Measurements from ENCODE around the gene DIAPH3. TPM values are rescaled to one million over a fixed set of nuclear protein-coding genes. Genes with fewer than 3 reads are reported as not detected.
"Not testable (repeated sequence)": the region's sequence is repeated elsewhere in the genome, so short reads cannot be mapped to it uniquely, and the experiment has no call there.

DIAPH3 gene
- total RNA-seq, 1 experiment from 2014 or later: 33.6 TPM

DNA sequence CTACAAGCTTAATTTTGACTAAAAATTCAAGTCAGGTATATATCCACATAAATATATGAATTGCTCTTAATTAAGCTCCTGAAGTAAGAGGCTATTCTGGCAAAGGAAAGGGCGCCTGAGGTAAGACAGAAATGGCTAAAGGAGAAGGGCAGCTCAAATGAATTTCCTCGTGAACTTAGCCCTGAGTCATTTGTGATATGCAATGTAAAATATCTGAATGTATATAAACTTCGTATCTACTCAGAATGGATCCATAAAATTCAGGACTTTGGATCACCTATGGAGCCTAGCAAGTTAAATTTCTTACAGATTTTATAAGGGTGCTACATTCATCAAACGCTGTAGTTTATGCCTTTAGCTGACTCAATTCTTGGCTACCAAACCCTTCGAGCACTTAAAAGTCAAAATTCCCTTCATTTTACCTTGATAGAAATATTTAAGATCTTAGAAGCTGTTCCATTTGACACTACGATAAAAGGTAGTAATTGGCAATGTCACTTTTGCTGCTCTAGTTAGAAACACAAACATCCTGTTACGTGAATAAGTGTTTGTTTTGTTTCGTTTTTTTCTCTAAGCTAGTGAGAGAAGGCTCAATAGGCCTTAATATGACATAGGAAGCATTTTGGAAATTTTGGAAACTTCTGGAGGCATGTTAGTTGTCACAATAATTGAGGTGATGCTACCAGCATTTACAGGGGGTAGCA lies 69.2 kb downstream of the DIAPH3 start:
- DNase-seq (ENCODE audit: low read depth): no peak

DNA sequence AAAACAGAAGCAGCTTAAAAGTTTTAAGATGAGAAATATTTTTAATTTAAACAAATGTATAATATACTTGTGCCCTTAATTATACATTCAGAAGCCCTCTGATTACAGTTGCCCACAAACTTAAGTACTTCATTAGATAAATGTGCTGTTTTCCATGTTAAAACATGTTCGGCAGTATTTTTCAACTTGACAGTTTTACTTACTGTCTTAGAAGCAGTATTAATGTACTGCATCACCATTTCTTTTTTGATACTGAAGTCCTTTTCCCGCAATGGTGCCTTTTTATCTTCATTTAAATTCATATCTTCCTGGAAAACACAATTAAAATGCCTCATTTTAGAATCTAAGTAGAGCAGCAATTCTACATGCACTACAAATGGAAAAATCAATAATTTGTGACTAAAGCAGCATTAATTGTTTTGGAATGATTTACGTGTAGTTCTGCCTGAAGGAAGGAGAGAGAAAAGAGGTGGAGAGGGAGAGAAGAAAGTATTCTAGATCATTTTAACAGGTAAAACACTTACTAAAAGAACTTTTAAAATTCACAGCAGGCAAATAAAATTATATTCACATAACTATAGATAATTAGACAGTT lies 70.2 kb downstream of the DIAPH3 start:
- DNase-seq (ENCODE audit: low read depth): no peak

DNA sequence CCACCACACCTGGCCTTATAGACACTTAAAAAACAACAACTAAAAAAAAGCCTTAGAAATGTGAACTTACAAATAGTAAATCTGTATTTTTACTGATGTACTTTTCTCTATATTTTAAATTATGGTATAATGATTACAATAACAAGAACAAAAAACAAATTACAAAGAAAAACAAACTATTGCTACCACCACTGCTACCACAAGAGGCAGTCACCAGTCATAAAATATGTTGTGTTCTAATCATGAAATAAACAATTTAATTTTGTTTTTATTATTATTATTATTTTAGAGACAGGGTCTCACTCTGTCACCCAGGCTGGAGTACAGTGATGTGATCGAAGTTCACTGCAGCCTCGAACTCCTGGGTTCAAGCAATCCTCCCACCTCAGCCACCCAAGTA lies 72.2 kb downstream of the DIAPH3 start:
- DNase-seq (ENCODE audit: low read depth): no peak

DNA sequence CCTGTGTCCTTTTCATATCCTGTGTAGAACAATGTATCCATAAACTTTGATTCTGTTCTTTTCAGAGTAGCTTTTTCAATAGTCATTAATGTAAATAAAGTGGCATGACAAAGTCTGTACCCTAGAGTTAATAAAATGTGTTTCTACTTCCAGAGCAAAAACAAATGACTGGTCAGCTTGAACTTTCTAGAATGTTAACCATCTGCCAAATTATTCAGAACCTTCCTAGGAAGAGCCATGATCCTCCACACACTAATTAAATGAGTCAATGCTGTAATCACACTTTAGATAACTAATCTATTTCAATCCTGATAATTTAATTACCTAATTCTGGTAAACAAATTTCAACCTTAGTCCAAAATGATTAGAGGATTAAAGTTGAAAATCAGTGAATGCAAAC lies 73.2 kb downstream of the DIAPH3 start:
- no peak for DNase-seq (ENCODE audit: low read depth)

DNA sequence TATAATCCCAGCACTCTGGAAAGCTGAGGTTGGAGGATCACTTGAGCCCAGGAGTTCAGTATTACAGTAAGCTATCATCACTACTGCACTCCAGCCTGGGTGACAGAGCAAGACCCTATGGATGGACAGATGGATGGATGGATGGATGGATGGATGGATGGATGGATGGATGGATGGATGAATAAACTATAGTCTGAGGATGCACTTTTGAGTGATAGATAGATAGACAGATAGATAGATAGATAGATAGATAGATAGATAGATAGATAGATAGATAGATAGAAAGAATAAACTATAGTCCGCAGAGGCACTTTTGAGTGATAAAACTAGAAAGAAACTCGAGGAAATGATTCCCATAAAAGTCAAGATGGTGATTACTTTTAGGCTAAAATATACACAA lies 79.9 kb downstream of the DIAPH3 start:
- not testable (repeated sequence) for DNase-seq (ENCODE audit: low read depth)

DNA sequence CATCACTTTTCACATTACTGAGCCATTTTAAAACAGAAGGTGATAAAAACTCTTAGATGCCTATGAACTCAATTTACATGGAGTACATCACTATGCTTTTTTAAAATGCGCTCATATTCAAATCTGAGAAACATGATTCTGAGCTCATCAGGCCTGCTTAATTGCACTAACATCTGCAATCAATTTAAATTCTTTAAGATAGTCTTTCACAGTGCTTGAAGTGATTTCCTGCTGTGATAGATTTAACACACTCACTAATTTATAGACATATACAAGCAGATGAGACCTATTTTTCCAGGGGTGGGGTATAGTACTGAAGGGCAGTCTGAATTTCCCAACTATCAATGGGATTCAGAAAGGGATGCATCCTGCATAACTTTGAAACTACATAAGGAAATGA lies 82.9 kb downstream of the DIAPH3 start:
- DNase-seq (ENCODE audit: low read depth): no peak

DNA sequence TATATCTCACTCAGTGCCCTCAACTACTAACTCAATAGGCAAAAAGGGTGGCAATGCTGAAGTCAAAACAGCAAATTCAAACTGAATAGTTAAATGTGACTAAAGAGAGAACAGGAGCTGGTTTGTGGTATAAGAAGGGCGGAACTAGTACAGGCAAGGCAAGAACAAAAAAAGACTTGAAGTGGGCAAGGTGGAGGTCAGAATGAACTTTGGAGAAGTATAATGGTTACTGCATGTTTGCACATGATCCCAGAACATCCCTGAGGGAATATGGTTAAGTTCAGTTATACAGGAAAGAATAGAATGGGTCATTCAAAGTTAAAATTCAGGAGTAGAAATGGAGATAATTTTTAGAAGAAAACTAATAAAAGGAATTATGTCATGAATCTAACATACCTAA lies 85.5 kb downstream of the DIAPH3 start:
- DNase-seq (ENCODE audit: low read depth): no peak

DNA sequence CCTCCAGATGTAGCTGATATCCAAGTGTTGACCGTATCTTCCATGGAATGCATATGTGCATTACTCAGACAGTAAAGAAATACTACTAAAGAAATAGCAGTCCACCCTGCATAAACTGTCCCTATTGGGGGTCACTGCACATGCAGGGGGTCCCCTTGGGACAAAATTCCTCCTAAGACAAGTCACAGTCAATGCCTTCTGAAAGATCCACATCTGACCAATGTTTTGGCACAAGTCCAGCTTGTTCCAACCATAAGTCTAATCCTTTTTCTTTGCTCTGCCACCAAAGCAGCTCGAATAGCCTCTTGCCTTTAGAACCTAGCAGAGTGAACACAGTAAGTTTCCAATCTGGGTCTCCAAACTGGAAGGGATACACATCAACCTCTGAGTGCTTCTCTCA lies 87.9 kb downstream of the DIAPH3 start:
- DNase-seq (ENCODE audit: low read depth): peak; percentile 20

DNA sequence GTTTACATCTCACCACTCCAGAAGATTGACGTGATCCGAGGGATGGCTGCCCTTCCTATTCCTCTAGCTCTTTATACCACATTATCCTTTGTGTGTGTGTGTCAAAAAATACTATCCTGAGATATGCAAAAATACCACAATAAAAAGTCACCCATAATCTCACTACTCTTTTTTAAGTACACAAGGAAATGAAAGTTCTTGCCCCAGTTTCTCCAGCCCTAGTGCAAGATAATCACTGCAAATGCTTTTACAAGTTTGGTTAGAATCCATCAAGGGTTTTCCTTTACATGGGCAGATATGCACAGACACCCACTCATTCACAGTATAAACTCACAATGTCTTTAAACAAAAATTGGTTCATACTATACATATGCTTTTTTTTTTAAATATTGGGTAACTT lies 89.3 kb downstream of the DIAPH3 start:
- no peak for DNase-seq (ENCODE audit: low read depth)

DNA sequence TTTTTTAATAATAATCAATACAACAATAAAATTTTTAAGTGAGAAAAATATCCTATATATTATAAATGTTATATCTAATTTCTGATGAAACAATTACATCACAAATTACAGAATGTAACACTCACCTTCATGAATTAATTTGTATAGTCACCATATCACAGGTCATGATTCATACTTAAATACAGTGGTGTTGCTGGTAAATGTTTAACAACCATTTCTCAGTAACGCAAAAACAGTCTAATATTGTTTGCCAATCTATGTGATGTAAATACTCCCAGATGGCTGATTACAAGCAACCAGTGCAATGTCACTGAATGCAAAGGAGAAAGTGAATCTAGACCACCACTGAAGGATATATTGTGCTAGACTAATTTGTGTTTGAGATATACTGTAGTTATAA lies 97.5 kb downstream of the DIAPH3 start:
- no peak for DNase-seq (ENCODE audit: low read depth)

DNA sequence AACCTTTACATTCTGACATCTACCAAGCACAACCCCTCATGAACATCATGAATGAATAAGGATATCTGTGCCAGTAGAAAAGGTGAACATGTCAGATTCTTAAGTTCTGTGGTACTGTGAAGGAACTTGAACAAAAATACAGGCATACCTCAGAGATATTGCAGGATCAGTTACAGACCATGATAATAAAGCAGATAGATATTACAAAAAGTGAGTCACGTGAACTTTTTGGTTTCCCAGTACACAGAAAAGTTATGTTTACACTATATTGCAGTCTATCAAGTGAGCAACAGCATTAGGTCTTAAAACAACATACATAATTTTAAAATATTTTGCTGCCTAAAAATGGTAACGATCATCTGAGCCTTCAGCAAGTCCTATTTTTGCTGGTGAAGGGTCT lies 101.2 kb downstream of the DIAPH3 start:
- no peak for DNase-seq (ENCODE audit: low read depth)

DNA sequence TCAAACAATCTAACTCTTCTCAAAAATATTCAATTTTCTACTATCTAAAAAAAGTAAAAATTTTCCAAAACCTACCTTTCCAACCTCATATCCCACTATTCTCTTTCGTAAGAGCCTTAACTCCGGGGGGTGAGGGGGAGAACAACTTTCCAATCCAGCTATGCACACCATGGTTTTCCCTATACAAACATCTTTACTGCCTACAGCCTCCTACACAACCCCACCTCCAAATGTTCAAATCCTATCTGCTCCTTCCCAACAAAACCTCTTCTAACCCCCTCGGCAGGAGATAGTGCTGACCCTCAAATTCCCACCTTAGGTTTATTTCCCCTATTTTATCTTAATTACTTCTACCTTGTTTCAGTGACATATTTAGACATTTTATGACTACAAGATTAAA lies 102.0 kb downstream of the DIAPH3 start:
- DNase-seq (ENCODE audit: low read depth): no peak

DNA sequence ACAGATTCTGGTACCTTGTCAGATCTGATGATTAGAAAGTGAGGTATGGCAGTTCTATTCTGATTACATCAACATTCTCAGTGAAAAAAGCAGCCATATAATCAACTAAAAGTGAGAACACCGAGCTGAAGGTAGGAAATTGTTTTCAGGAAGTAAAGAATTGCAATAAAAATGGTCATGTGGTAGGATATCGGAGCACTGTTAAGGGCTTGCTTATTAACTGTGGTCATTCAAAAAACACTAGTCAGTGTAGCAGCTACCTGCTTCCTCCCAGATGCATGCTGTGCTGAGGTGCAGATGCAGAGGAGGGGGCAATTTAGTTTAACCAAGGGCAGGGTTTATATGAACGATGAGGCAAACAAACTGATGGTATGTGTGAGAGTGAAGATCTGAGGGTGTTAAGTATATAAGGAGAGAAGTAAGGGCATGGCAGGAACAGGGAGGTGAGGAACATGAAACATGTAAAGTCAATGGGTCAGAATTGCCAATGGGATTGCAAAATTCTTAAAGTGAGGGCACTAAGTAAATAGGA lies 111.9 kb downstream of the DIAPH3 start:
- no peak for DNase-seq (ENCODE audit: low read depth)

DNA sequence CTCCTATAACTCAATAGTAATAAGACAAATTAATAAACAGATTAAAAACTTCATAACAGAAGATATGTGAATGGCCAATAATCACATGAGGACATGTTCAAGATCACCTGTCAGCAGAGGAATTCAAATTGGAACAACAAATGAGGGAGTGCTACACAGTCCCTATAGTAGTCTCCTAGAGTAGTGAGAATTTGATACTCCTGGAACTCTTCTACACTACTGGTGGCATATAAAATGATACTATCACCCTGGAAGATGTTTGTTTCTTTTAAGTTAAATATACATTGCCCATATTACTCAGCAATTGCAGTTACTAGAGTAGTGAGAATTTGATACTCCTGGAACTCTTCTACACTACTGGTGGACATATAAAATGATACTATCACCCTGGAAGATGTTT lies 115.4 kb downstream of the DIAPH3 start:
- not testable (repeated sequence) for DNase-seq (ENCODE audit: low read depth)

DNA sequence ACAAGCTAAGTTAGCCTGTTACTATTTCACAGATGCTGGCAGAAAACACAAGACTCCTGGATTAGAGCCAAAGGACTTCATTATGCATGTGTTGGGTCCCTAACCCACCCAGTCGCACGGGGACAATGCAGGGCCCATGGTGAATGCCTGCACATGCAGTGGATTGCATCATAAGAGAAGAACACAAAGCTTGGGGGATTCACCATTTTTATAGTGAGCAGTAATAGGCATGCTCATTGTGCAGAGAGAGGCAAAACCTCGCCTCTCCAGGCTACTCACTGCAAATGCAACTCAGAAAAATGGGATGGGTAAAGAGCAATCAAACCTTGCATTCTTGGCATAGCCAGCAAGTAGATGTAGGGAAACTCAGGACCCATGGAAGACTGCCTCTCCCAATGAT lies 115.8 kb downstream of the DIAPH3 start:
- DNase-seq (ENCODE audit: low read depth): no peak

DNA sequence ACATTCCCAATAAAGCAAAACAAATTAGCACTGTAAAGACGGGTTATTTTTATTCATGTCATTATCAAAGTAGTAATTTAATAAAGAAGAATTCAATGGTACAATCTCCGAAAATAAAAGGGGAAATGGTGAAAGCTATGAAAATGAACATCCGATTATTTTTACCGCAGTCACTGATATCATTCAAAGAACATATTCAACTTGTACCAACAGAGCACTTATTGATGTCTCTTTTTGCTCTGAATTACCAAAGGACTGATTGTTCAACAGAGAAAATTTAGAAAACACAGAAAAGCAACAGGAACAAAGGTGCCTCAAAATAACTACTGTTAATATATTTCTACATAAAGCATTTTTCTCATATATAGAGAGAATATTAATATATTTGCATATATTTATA lies 119.4 kb downstream of the DIAPH3 start:
- DNase-seq (ENCODE audit: low read depth): no peak

DNA sequence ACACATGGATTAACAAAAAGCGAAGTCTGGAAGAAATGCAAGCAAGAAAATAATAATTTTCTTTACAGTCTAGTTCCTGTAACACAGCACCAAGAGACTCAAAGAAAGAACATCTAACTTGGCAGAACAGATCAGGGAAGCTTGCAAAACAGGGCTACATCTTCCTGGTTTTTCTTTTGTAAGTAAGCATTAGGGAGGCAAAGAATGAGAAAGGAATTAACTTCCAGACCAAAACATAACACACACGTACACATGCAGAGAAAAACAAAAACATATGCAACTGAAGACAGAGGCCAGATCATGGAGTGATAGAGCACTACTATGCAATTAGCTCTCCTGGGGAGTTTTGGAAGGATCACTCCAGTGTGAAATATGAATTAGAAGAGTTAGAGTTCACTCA lies 120.5 kb downstream of the DIAPH3 start:
- DNase-seq (ENCODE audit: low read depth): no peak

DNA sequence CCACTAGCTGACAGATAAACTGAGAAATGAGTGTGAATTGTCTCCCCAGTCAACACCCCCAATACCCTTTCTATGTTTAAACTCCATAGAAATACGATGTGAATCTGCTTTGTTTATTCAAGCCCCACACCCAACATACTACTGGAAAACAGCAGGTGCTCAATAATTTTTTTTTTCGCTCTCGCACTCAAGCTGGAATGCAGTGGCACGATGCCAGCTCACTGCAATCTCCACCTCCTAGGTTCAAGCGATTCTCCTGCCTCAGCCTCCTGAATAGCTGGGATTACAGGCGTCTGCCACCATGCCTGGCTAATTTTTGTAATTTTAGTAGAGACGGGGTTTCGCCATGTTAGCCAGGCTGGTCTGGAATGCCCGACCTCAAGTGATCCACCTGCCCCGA lies 123.1 kb downstream of the DIAPH3 start:
- not testable (repeated sequence) for DNase-seq (ENCODE audit: low read depth)

DNA sequence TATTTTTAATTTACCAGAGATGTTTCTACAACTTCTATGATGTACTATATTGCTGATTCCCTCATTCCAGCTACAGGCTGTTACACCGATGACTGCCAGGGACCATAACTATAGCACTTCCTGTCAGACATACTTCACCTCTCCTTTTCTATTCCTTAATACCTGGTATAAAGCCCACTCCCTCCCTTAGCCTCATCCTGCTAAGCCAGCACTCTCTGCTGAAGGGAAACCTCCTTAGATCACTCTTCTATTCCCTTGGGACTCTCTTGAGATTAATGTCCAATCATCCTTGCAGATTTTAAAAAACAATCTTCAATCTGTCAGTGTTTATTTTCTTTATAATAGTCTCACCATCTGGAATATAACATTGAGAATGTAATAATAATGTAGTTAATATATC lies 127.9 kb downstream of the DIAPH3 start:
- no peak for DNase-seq (ENCODE audit: low read depth)

DNA sequence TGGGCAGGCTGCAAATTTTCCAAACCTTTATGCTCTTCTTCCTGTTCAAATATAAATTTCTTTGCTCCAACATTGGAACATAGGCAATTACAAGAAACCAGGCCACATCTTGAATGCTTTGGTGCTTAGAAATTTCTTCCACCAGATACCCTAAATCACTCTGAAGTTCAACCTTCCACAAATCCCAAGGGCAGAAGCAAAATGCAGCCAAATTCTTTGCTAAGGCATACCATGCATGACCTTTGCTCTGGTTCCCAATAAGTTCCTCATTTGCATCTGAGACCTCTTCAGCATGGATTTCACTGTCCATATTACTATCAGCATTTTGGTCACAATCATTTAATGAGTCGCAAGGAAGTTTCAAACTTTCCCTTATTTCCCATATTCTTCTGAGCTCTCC lies 130.9 kb downstream of the DIAPH3 start:
- no peak for DNase-seq (ENCODE audit: low read depth)

DNA sequence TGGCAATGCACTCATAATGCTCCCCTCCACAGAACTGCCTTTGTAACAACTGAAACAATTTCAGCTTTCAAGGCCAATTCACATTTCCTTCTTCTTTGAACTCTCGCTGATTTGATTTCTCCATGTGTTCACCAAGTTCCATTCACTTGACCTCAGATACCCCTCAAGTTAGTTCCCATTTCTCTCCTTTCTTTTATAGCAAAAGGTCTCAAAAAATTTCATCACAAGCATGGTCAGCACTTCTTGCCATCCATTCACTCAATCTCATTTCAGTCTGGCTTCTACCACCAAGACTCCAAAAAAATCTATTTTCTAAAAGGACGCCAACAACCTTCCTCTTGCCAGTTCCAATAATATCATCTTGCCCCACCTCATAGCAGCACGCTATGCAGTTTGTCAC lies 135.7 kb downstream of the DIAPH3 start:
- DNase-seq (ENCODE audit: low read depth): no peak

DNA sequence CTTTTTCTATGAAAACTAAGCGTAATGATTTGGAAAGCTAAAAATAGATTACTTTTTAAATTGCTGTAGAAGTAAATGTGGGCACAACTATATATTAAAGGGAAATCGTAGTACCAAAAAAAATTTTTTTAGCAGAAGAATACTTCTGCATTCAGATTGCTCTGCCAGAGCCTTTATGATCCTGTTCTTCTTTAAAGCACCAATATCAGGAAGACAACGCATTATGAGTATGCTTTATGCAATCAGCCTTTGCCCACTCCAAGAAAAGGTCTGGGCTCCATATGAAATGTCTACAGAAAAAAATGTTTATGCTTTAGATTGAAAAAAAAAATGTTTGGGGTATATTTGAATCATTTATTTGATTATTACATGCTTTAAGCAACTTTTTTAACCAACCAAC lies 137.4 kb downstream of the DIAPH3 start:
- DNase-seq (ENCODE audit: low read depth): no peak

DNA sequence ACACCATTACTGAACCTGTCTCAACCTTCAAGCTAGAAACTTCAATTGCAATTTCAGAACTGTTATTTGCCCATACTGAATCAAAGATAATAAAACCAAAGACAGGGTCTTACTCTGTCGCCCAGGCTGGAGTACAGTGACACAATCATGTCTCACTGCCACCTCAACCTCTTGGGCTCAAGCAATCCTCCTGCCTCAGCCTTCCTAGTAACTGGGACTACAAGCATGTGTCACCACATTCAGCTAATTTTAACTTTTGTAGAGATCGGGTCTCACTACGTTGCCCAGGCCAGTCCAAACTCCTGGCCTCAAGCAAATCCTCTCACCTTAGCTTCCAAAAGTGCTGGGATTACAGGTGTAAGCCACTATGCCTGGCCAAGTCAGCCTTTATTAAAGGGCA lies 143.4 kb downstream of the DIAPH3 start:
- no peak for DNase-seq (ENCODE audit: low read depth)

All from LHCN-M2 (cell line).